Measurements from ENCODE around the gene ITGA8.
"Not testable (repeated sequence)": the region's sequence is repeated elsewhere in the genome, so short reads cannot be mapped to it uniquely, and the experiment has no call there.

ITGA8 gene

DNA sequence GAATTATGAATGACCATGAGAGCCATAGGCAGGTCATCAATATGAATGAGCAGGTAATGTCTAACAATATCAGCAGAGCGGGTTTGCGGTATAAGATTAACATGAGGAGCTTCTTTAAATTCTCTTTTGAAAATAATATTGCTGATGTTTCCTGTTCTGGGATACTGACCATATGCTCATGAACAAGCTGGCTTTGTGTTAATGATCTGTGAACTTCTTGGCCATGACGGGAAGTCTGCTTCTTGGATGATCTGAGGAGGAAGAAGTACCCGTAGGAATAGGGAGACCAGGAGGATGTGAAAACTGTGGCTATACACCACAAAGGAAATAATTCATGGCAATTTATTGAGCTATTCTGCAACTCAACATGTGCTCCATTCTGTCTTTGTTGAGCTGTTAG is 38.6 kb downstream of the ITGA8 start:
- no peak for DNase-seq (ENCODE audit: low read depth)

DNA sequence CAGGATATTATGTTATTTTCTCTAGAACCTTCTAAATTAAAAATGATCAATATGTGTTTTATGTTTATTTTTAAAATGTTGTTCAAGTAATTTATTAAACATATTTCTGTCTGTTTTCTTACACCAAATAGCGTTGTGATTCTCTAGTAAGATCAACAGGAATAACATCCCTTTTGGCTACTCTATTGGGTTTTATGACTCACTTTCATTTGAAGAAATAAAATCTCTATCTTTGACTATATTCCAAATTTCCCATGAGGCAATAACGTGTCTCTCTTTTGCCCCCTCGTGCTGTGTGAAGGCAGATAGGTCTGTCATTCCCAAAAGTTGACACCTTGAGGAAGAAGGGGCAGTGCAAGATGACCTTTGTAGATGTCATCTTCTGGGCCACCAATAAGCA is 40.9 kb downstream of the ITGA8 start:
- no peak for DNase-seq (ENCODE audit: low read depth)

DNA sequence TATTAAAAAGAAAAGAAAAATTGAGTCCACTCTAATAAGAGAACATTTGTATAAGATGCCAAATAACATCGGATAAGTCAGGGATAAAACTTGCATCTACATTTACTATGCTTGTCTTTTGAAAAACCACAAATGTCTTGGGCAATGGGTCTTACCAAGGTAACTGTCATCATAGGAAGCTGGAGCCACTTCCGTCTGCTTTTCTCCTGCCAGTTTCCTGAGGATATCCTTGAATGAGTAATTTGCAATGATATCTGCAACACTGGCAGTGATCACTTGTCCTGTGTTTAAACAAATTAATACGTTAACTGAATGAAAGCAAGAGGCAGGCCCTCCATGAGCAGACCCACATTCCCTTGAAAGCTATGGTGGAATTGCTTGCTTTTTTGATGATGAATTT is 47.3 kb downstream of the ITGA8 start:
- DNase-seq (ENCODE audit: low read depth), result no peak

DNA sequence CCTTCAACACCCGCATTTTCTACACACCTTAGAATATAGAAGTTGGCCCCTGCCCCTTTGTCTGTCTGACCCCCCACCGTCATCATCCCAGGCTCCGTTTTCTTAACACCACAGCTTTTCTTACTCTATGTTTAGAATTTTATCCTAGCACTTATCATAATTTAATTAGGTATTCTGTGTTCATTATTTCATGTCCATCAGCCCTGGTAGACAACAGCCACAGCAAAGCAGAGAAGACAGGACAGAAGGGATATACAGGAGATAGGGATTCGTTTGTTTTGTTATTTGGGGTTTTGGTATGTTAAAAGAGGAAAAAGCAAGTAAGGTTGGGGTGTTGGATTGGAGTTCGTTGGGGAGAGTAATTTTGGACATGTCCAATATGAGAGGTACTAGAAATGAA is 48.8 kb downstream of the ITGA8 start:
- DNase-seq (ENCODE audit: low read depth), result no peak

DNA sequence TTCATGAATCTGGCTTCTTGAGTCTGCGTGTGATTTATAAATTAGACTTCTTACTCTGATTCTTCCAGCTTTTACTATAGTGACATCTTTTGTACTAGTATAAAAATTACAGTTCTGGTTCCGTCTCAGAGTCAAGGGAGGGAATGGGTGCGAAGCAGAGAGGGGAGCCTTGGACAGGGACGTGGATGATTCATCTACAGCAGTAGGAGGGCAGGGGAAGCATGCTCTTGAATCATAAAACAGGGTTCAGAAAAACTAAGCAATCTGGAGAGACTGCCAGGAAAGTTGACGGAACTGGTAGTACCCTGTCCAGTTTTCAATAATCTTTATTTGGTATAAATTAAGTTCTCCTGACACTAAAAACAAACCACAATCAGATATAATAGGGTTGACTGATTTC is 58.1 kb downstream of the ITGA8 start:
- no peak for DNase-seq (ENCODE audit: low read depth)

DNA sequence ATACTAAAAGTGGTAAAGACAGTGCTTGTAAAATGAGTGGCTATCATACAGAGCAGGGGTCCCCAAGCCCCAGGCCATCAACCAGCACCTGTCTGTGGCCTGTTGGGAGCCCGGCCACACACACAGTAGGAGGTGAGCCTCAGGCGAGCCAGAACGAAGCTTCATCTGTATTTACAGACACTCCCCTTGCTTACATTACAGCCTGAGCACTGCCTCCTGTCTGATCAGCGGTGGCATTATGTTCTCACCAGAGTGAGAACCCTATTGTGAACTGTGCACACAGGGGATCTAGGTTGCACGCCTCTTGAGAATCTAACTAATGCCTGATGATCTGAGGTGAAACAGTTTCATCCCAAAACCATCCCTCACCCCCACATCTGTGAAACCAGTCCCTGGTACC is 58.7 kb downstream of the ITGA8 start:
- DNase-seq (ENCODE audit: low read depth), result no peak

DNA sequence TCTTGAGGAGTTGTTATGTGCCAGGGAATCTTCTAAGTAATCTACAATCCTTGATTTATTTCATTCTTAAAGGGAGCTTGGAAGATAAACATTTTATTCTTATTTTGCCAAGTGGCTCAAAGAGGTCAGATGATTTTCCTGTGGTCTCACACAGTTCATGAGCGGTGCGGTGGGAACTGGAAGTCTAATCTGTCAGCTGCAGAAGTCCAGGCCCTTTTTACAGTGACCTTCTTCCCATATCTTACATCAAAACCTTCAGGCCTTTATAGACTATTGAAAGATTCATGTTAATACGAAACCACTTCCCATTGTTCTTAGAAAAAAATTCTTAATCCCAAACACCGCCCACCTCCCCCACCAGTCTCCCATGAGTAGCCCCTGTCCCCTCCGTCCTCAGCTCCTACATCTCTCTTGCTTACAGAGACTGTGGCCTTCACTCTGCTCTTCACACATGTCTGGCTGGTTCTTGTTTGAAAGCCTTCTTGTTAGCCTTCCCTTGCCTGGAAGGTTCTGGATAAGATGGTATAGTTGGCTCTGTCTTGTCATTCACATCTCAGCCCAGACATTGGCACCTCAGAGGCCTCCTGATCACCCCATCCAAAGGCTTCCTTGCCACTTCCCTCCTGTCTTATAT is 61.5 kb downstream of the ITGA8 start:
- no peak for DNase-seq (ENCODE audit: low read depth)

DNA sequence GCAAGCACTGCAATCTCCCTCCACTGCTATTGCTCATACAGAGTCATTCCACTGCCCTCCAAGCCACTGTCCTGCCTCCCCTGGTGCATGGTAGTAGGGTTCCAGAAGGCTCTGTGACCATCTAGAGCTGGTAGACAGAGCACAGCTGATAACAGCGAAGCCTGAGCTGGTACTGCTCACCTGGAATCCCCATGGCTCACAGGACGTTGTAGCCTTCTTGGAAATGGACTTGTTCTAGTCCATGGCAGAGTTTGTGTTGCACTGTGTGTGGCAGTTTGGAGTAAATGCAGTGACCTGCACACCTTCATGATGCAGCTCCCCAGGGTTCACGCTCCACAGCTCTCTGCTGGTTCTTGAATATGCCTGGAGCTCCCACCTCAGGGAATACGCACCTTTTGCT is 67.0 kb downstream of the ITGA8 start:
- no peak for DNase-seq (ENCODE audit: low read depth)

DNA sequence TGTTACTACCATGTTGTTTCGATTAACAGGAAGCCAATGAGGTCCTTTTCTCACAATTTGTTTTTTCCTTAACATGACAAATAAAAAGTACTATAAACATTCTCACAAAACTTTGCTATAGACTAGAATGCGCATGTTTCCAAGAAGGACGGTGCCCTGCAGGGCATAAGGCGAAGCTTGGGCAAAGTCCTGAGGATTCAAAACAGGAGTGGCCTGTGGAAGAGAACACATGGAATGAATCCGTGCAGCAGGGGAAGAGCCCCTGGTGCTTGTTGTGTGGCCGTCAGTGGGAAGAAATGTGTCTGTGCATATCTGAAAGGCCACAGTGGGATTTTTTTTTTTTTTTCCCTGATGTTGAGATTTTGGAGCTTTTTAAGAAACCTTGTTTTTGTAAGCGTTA is 67.6 kb downstream of the ITGA8 start:
- no peak for DNase-seq (ENCODE audit: low read depth)

DNA sequence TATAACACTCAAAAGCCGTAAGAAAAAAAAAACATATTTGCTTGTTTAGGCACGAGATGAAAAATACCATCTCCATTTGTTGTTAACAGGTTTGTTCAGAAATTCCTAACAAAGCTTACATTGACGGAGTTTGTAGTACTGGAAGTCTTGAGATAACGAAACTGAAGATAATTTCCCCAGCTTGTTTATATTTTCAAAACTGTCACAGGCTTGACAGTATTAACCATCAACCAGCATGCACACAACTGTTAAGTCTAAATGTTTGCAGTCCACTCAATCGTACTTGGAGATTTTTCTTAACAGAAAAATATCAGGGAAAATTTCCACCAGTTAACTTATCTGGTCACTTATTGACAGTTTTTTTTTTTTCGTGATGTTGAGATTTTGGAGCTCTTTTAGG is 68.5 kb downstream of the ITGA8 start:
- DNase-seq (ENCODE audit: low read depth), result no peak

DNA sequence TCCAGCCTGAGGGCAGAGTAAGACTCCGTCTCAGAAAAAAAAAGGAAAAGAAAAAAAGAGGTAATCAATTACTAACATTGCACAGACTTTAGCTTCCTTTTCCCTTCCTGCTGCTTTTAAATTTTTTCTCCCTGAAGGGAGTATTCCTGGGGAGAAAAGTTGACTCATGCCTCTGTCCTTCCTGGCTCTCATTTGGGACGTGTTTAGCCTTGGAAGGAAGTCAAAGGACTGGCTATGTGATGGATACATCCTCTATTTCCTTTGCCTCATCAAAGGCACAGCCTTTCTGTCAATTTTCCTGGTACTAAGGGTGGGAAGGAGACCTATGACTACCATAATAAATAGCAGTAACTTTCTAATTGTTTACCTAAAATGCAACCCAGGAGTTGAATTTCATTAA is 77.6 kb downstream of the ITGA8 start:
- DNase-seq (ENCODE audit: low read depth), result no peak

DNA sequence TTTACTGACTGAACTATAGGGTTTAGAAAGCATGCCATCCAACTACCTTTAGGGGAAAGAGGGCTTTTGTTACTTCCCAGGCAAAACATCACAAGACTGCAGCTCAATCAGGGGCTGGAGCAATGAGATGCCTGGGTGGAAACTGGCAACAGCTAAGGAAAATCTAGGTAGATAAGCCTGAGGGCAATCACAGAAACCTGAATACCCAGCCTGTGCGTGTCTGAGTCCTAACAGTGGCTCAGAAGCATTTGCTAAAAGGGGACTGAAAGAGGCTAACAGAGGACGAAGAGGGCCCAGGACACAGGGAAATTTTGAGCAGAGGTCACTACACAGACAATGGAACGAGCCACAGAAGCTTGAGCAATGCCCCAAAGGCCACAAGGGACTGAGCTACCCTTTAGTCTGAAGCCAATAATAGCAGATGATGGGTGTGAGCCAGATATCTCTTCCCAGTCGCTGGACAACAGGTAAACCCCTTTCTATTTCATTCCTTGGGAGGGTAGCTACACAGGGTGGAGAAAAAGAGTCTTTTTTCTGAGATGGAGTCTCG is 79.1 kb downstream of the ITGA8 start:
- no peak for DNase-seq (ENCODE audit: low read depth)

DNA sequence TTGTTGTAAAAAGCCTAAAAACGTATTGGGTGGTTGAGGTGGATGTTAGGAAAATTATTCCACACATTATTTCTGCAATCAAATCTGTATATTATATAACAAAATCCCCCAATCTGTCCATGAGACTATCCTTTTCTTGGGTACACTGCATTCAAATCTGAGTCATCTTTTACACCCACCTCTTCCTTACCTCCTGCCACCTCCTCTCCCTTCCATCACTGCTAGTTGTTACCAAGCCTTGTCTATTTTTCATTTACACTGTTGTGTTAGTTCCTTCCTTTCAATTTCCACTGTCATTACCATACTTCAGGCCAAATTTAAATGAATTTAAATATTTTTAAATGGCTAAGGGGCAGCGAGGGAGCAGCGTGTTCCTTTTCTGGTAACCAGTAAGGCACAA is 83.3 kb downstream of the ITGA8 start:
- DNase-seq (ENCODE audit: low read depth), result no peak

DNA sequence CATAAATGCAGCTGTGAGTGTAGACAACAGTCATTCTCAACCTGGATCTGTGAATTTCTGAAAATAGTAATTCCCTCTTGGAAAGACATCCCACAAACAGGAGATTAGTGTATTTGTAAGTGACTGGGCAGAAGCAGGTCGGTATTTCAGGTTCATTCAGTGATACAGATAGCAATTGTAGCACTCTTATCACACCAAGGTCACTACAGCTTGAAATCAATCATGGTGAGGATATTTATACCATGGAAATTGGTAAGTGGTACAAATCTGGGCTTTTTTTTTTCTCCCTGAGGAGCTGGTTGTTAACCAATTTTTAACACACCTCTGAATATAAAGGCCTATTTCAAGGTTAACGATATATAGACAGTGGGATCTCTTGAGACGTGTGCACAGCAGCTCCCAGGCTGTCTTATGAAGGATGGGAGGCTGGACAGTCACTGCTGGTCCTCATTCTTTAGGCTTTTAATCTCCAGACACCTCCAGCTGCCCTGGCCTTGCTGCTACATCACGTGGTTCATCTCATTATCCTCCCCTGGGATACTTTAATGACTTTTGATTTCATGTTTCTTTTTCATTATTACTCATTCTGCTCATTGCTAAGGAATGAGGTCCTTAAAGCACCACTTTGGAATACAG is 87.1 kb downstream of the ITGA8 start:
- DNase-seq (ENCODE audit: low read depth), result no peak

DNA sequence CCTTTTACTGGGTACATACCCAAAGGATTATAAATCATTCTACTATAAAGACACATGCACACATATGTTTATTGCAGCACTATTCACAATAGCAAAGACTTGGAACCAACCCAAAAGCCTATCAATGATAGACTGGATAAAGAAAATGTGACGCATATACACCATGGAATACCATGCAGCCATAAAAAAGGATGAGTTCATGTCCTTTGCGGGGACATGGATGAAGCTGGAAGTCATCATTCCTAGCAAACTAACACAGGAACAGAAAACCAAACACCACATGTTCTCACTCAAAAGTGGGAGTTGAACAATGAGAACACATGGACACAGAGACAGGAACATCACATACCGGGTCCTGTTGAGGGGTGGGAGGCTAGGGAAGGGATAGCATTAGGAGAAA is 88.5 kb downstream of the ITGA8 start:
- DNase-seq (ENCODE audit: low read depth), result not testable (repeated sequence)

DNA sequence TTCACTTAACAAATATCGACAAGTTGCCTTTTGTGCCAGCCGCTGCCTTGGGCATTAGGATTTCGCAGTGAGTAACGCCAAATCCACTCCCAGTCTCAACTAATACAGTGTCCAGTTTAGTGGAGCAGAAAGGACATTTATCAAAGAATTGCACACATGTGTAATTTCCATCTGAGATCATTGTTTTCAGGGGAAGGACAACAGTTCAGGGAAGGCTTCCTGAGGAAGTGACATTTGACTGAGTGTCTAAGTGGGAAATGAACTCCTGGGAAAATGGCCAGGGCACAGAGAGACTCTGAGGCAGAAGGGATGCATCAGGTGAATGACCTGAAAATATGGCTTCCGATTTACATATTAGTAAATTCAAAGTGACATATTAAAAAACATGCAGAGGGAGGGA is 89.4 kb downstream of the ITGA8 start:
- no peak for DNase-seq (ENCODE audit: low read depth)

DNA sequence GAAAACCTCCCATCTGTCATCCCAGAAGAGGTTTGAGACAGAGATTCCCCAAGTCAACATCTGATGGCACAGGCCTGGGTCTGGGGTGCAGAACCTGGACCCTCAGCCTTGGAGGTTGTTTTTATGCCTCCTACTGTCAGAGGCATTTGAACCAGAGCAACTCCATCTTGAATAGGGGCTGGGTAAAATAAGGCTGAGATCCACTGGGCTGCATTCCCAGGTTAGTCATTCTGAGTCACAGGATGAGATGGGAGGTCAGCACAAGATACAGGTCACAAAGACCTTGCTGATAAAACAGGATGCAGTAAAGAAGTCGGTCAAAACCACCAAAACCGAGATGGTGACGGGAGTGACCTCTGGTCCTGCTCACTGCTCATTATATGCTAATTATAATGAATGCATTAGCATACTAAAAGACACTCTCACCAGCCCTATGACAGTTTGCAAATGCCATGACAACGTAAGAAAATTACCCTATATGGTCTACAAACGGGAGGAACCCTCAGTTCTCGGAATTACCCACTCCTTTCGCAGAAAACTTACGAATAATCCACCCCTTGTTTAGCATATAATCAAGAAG is 92.0 kb downstream of the ITGA8 start:
- no peak for DNase-seq (ENCODE audit: low read depth)

DNA sequence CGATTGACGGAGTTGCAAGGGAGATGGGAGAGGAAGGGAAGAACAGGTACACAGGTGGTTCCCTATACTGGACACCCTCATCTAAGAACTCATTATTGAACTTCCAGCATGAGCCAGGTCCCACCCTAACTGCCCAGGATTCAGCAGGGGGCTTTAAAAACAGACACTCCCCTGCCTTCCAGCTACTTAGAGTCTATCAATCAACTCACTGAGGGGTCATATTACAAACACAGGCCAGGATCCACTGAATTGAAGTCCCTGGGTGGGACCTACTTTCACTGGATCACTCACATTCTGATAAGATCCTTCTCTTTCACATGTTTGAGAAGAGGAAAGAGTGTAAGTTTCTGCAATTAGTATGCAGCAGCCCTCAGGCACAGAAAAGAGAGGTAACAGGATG is 92.8 kb downstream of the ITGA8 start:
- no peak for DNase-seq (ENCODE audit: low read depth)

DNA sequence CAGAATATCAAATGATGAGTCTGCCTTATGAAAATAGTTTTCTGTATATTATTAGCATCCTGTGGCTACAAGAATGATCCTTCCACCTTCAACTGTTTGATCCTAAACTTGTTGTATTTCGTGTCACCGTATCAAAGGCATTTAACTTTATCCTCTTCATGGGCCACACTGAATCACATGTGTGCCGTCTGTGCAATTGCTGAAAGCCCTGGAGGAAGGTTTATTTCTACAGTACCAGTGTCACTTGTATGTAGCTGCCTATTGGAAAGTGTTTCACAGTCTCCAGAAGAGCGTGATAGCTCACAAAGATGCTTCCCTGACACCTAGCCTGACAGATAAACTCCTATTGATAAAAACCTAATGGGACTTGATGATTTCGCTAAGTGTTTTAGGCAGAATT is 94.5 kb downstream of the ITGA8 start:
- no peak for DNase-seq (ENCODE audit: low read depth)

DNA sequence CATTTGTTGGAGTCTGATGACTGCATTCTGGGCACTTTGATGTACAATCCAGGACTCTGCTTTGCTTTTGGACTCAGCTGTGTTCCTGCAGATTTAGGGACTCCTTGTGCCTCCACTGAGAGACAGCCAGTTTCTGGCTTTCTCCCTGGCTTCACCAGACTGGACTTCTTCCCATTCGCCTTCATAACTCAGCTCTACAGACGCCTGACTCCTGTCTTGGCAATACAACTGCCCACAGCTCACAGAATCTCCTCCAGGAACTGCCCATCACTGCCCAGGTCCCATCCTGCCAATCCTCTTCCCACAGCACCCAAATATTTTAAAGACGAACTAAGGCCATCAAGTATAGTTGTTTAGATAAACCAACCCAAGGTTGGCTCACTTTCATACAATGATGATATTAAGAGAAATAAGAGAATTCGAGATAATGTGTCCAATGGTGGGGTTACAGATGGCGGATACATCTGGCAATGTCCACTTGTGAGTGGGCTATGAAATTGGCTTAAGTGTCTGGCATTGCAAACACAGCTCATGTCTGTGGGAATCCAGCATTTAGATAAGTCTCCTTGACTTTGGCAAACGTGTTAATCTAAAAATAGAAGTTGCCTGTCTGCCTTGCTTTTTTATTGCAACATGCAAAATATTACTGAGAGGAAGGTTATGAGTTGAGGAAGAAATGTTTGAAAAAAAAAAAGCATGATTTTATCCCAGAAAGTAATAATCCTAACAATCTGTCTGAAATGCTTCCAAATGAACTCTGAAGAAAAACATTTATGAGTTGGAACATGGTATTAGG is 95.1 kb downstream of the ITGA8 start:
- no peak for DNase-seq (ENCODE audit: low read depth)

DNA sequence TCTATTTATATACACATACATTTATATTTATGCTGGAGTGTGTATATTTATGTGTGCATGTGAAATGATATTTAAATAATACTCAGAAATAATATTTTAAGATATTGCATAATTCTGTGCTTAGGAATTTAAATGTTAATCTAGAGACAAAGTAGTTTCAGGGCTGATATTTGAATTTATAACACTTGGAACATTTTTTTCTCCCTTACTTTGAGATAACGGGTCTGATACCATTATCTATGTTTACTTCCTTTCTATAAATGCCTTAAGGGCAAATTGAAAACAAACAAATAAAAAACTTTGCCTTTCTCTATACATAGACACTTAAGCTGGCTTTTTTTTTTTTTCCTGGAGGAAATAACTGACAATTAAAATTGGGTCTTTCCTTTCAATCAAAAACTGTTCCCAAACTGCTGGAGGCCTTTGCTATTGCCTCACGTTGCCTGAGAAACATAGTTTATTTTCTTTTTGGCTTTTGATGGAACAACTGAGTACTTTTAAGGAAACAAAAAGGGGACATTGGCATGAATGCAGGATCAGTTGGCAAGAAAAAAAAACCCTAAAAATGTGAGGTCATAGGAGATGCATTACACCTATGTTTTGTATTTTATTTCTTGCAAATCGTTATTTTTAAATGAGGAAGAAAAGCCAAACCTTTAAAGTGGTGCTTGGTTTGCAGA is 98.7 kb downstream of the ITGA8 start:
- DNase-seq (ENCODE audit: low read depth), result no peak

DNA sequence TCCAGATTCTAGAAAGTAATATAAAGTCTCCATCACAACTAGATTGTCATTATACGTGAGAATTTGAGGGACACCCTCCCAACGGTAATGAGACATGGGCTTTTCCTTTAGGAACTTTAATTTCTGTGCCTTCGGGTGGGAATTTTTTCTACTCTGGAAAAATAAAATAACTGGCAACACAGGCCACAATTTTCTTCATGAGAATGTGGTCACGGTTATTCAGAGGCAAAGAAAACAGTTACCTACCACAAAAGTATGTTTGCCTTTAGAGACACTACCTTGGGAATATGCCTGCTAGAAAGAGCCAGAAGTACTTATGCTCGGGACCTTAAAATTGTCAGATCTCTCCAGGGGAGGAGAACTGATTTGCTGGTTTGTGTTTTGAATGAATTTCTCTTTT is 99.4 kb downstream of the ITGA8 start:
- no peak for DNase-seq (ENCODE audit: low read depth)
